Uterus (tissue), 2 donors: ENCODE measurements around the gene TOP3B.

ENCODE experiments used
- POLR2A ChIP-seq, 2 donors: fragments of 450-650 bp; IDR thresholded peaks; one replicate each; pipeline ENCODE4 v1.6.1; 2016; ENCODE audit warnings: antibody characterized with exemption in 2 of 2, mild to moderate bottlenecking in 1 of 2, moderate library complexity in 1 of 2
- TF ChIP-seq, protein P1 (sequence below), 4 experiments: fragments of 200-600 bp in 2 of 4; fragments of 450-650 bp in 2 of 4; sonication (generic) in 2 of 4; IDR thresholded peaks; one replicate each; pipeline ENCODE4 v1.5.1; 2016 to 2019; ENCODE audit warnings: antibody characterized with exemption in 4 of 4, mild to moderate bottlenecking in 2 of 4, moderate library complexity in 1 of 4

DNA sequence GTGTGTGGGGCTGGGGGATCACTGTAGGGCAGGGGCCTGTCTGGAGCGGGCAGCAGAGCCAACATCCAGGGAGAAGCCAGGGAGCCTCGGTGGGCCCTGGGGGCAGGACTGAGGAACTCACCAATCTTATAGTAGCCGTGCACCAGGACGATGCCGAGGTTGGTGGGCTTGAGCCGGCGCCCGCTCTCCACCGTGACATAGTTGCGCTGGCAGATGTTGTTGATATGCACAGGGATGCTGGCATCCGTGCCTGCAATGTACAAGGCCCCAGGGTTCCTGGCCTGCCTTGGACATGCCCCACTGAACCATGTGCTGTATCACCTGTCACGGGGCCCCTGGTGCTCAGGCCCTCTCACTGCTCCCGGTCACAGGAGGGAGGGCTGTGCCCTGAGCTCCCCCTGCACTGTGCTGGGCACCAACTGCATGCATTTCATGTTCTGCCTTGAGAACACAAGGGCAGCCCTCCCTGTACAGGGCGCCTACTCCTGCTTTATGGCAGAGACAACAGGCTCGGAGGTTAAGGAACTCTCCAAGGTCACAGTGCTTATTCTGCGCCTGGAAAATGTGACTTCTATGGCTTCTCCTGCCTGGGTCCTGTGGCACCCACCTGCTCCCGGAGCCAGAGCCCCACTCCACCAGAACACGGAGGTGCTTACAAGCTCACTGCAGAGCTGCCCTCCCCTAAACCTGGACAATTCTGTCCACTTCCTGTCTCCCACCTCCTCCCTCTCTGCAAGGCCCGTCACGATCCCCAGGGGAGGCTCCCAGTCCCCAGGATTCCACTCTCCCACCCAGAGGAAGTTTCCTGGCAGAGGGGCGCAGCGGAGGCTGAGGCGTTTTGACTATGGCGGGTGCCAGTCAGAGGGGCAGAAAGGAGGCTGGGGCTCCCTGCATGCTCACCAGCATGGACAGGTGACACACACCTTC lies 22.1 kb downstream of the TOP3B start:
- TF ChIP-seq, protein P1, sequence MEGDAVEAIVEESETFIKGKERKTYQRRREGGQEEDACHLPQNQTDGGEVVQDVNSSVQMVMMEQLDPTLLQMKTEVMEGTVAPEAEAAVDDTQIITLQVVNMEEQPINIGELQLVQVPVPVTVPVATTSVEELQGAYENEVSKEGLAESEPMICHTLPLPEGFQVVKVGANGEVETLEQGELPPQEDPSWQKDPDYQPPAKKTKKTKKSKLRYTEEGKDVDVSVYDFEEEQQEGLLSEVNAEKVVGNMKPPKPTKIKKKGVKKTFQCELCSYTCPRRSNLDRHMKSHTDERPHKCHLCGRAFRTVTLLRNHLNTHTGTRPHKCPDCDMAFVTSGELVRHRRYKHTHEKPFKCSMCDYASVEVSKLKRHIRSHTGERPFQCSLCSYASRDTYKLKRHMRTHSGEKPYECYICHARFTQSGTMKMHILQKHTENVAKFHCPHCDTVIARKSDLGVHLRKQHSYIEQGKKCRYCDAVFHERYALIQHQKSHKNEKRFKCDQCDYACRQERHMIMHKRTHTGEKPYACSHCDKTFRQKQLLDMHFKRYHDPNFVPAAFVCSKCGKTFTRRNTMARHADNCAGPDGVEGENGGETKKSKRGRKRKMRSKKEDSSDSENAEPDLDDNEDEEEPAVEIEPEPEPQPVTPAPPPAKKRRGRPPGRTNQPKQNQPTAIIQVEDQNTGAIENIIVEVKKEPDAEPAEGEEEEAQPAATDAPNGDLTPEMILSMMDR (IDR thresholded peaks at IDR 0.05) = no peak
- TF ChIP-seq POLR2A (IDR thresholded peaks at IDR 0.05) = no peak
